GM19324 (cell line): ENCODE measurements around the gene SMIM14.
"Not testable (repeated sequence)": the region's sequence is repeated elsewhere in the genome, so short reads cannot be mapped to it uniquely, and the experiment has no call there.

ENCODE experiments used
- ATAC-seq: cut with Tn5 transposase; IDR thresholded peaks from one replicate; pipeline ENCODE4 v1.9.1; 2021; ENCODE audit warnings: mild to moderate bottlenecking, moderate library complexity; ENCODE audit not compliant: unreplicated experiment, low FRiP score

Gene SMIM14

DNA sequence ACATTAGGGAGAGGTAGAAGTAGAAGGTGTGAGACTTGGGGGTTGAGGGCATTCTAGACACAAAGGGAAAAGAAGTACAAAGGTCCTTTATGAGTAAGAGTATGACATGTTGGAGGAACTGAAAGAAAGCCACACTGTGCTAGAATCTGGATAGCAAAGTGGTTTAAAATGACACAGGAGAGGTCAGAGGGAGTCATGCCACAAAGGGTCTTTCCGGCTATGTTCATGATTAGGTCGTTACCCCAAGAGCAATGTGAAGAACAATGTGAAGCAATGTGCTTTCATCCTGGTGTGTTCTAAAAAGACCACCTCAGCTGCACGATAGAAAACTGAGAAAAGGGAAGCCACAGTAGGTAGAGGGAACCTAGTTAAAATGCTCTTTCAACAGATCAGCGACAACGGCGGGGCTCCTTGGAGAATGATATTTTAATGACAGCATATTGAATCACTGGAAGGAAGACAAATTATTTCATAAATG lies 29.2 kb downstream of the SMIM14 start:
- peak; percentile 85 for ATAC-seq

DNA sequence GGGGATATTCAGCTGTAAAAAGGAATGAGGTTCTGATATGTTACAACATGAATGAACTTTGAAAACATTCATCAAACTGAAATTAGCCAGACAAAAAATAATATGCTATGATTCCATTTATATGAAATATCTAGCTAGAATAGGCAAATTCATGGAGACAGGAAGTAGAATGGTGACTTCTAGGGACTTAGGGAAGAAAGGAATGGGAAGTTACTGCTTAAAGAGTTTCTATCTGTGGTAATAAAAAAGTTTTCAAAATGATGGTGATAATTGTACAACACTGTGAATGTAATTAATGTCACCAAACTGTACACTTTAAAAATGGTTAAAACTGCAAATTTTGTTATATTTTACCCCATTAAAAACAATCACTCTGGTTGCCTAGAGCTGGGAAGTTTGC lies 30.2 kb downstream of the SMIM14 start:
- no peak for ATAC-seq

DNA sequence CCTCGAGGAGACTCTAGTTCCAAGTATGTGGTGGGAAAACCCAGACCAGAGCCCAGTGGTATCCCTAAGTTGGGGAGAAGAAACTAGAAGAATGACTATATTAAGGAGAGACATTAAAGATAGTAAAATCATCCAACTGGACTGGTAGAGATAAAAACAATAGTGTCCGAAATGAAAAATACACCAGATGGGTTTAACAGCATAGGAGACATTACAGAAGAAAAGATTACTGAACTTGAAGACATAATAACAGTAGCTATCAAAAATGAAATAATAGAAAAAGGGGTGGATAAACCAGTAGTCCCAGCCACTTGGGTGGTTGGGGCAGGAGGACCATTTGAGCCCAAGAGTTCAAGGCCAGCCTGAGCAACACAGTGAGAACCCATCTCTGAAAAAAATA lies 31.9 kb downstream of the SMIM14 start:
- no peak for ATAC-seq

GRCh38 chr4:39597695-39598381 lies 40.8 kb downstream of the SMIM14 start:
- ATAC-seq, result no peak

GRCh38 chr4:39596971-39597370 lies 41.7 kb downstream of the SMIM14 start:
- no peak for ATAC-seq

DNA sequence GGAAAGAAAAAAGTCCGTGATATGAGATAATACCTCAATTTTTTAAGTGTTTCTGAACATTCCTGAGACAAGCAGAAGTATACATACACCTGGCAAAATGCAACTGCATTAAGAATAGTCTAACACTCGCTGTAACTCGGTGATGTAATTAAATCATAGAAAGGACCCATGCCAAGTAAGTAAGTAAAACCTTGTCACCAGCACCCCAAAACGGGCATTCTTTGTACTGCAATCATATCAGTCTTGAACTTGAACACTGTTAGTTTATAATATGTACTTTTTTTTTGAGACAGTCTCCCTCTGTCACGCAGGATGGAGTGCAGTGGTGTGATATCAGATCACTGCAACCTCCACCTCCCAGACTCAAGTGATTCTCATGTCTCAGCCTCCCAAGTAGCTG lies 47.4 kb downstream of the SMIM14 start:
- ATAC-seq, result no peak

- no peak for ATAC-seq
These were observed 50.8 kb downstream of the SMIM14 start for GRCh38 chr4:39587881-39588280.

DNA sequence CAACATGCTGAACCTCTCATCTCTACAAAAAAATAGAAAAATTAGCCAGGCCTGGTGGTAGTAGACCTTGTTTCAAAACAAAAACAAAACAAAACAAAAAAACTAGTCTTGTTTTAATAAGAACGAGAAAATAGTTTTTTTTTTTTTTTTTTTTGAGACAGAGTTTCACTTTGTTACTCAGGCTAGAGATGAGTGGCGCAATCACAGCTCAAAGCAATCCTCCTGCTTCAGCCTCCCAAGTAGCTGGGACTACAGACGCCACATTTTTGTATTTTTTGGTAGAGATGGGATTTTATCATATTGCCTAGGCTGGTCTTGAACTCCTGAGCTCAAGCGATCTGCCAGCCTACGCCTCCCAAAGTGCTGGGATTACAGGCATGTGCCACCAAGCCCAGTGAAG lies 63.7 kb downstream of the SMIM14 start:
- no peak for ATAC-seq

DNA sequence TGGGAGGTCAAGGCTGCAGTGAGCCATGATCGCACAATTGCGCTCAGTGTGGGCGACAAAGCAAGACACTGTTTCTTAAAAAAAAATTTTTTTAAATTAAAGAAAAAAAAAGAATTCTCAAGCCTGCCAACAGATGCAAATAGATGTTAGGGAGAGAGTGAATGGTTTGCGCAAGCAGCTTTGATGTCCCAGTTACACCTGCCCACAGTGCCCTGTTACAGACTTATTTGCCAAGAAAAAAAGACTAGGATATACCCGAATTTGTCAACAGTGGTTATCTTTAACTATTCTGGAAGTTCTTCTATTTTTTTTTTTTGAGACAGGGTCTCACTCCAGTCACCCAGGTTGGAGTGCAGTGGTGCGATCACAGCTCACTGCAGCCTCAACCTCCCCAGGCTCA lies 67.2 kb downstream of the SMIM14 start:
- no peak for ATAC-seq

- no peak for ATAC-seq
These were observed 67.6 kb downstream of the SMIM14 start for GRCh38 chr4:39571054-39571453.

DNA sequence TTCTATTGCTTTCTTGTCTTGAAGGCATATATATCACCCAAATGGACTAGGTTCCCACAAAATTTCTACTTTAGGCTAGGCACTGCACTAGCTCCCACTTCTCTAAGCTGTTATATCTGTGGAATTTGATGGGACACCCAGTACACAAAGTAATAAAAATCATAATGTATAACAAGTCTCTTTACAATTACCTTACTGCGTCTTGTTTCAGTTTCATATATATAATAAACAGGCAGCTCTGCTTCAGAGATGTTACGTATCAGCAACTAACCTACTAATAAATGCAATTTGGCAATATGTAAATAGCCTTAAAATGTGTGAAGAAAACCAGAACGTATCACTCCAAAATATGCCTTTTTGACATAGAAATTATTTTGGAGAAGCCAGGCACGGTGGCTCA lies 69.5 kb downstream of the SMIM14 start:
- no peak for ATAC-seq

GRCh38 chr4:39568805-39569204 lies 69.9 kb downstream of the SMIM14 start:
- ATAC-seq, result no peak

DNA sequence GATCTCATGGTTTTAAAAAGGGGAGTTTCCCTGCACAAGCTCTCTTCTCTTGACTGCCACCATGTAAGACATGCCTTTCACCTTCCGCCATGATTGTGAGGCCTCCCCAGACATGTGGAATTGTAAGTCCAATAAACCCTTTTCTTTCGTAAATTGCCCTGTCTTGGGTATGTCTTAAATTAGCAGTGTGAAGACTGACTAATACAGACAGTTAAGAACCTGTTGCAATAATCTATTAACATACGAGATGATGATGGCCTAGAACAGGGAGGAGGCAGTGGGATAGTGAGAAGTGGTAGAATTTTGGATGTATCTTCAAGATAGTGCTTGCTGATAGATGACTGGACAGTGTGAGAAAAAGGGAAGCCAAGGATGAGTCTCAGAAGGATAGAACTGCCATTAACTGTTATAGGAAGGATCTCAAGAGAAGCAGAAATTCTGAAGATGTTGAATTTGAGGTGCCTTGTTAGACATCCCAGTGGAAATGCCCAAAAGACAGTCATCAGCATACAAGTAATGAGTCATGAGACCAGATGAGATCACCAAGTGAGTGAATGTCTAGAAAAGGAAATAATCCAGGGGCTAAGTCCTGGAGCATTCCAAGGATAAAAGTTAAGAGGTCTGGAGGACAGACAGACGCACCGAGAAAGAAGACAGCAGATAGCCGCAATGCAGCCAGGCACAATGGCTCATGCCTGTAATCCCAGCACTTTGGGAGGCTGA lies 72.6 kb downstream of the SMIM14 start:
- ATAC-seq, result no peak

- no peak for ATAC-seq
These were observed 75.3 kb downstream of the SMIM14 start for GRCh38 chr4:39563346-39563847.

GRCh38 chr4:39562792-39563191 lies 75.9 kb downstream of the SMIM14 start:
- no peak for ATAC-seq

DNA sequence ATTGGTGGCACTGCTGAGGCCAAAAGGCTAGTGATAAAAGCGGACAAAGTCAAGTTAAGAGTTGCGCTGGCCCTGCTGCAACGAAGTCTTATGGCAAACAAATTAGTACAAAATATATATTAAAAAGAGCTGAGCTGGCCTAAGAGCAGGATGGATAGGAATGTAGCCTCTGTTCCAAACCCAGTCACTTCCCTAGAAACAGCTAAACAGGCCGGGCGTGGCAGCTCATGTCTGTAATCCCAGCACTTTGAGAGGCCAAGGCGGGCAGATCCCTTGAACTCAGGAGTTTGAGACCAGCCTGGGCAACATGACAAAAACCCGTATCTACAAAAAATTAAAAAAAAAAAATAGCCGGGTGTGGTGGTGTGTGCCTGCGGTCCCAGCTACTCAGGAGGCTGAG lies 79.0 kb downstream of the SMIM14 start:
- no peak for ATAC-seq

DNA sequence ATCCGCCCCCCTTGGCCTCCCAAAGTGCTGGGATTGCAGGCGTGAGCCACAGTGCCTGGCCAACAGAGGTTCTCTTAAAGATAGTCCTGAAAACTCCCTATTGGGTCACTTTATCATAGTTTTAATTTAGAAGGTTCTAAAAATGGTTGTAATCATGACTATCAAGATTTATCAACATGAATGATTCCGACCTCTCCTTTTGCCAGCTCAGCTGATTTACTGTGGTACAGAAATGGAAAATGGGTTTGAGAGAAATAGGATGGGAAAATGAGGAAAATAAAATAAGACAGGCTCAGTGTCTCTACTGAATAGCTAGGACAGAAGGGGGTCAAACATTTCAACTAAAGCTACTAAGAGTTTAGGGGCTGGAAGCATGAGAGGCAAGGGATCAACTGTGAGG lies 83.2 kb downstream of the SMIM14 start:
- no peak for ATAC-seq

DNA sequence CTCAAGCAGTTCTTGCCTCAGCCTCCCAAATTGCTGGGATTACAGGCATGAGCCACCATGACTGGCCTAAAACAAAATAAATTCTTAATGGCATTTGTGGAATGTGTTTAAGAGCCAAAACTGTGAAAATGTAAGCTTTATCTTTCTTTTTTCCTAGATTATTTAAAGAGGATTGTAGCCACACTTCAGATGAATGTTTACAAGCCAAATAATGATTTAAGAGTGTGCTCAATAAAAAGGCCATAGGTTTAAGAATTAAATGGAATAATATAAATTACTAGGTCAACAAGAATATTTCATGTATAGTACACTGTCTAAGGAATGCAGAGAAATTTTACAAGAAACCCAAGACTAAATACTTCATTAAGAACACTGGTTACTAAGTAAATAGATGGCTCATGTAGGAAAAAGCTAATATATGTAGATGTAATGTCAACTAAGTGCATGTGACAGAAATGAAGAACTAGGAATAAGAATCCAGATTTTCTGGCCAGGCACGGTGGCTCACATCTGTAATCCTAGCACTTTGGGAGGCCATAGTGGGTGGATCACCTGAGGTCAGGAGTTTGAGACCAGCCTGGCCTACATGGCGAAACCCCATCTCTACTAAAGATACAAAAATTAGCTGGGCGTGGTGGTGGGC lies 90.1 kb downstream of the SMIM14 start:
- ATAC-seq, result no peak

GRCh38 chr4:39544580-39545315 lies 93.9 kb downstream of the SMIM14 start:
- ATAC-seq, result no peak

DNA sequence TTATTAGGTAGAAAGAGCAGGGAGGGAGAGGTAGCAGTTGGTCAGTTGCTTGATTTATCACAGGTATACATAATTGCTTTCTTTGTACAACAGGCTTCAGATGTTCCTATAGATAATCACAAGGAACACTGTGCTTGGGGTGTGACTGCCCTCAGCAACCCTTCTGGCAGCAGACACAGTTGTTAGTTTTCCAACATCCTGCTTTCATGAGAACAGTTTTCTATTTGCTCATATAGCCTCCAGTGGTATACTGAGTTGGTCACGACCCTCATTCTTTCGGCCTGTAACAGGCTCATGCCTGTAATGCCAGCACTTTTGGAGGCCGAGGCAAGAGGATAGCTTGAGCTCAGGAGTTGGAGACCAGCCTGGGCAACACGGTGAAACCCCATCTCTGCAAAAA lies 94.6 kb downstream of the SMIM14 start:
- ATAC-seq, result not testable (repeated sequence)

DNA sequence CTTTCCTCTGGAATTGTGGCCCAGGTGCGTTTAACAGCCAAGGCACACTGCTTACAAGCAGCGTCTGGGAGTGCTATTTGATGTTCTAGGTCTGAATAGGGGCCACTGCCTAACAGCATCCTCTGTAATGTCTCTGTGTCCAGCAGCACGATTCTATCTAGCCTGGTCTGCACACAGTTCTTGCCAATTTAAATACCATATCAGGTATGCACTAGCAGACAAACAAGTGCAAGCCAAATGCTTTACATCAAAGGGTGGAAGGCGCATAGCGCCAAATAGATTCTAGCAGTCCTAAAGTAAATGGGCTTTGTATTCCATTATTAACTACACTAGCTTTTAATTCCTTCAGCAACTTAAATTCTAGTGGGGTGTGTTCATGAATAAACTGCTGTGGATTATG lies 95.6 kb downstream of the SMIM14 start:
- no peak for ATAC-seq
